Measurements from ENCODE around the gene M6PR.
"Not testable (repeated sequence)": the region's sequence is repeated elsewhere in the genome, so short reads cannot be mapped to it uniquely, and the experiment has no call there.

DNA sequence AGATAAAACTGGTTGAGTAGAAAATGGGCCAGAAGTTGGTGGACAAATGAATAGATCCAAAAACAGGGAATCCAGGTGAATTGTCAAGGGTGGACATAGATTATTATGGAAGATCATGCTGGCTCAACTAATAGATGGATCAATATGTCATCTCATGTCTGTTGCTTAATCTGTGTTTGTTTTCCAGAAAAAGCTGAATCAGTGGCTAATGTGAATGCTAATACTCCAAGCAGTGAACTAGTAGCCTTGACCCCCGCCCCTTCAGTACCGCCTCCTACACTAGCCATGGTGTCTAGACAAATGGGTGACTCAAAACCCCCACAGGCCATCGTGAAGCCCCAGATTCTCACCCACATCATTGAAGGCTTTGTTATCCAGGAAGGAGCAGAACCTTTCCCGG lies 15.4 kb downstream of the M6PR start:
- TF ChIP-seq POLR2AphosphoS5 (IDR thresholded peaks at IDR 0.05; ENCODE audit: insufficient read depth in 1 of 2, low read depth in 1 of 2); POLR2A (IDR thresholded peaks at IDR 0.05): not testable (repeated sequence)
- TF ChIP-seq, protein P1, sequence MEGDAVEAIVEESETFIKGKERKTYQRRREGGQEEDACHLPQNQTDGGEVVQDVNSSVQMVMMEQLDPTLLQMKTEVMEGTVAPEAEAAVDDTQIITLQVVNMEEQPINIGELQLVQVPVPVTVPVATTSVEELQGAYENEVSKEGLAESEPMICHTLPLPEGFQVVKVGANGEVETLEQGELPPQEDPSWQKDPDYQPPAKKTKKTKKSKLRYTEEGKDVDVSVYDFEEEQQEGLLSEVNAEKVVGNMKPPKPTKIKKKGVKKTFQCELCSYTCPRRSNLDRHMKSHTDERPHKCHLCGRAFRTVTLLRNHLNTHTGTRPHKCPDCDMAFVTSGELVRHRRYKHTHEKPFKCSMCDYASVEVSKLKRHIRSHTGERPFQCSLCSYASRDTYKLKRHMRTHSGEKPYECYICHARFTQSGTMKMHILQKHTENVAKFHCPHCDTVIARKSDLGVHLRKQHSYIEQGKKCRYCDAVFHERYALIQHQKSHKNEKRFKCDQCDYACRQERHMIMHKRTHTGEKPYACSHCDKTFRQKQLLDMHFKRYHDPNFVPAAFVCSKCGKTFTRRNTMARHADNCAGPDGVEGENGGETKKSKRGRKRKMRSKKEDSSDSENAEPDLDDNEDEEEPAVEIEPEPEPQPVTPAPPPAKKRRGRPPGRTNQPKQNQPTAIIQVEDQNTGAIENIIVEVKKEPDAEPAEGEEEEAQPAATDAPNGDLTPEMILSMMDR (IDR thresholded peaks at IDR 0.05): not testable (repeated sequence)

Data from vagina (tissue), 2 donors.